Neural progenitor cell (in vitro differentiated cells): ENCODE measurements around the gene DUSP18.

Experiments
- EZH2 ChIP-seq: fragments of 200-600 bp; sonication (generic); IDR thresholded peaks from 2 replicates; pipeline ENCODE4 v1.6.1; 2017; ENCODE audit warnings: antibody characterized with exemption, mild to moderate bottlenecking, moderate library complexity
- EZH2phosphoT487 ChIP-seq: fragments of 200-600 bp; sonication (generic); IDR thresholded peaks from 2 replicates; pipeline ENCODE4 v1.6.1; 2017; ENCODE audit warnings: antibody characterized with exemption
- TF ChIP-seq, protein P1 (sequence below): fragments of 200-600 bp; sonication (generic); IDR thresholded peaks from 2 replicates; pipeline ENCODE4 v1.5.1; 2017; ENCODE audit warnings: antibody characterized with exemption, mild to moderate bottlenecking

GRCh38 chr22:30668386-30668710 lies 673 bp upstream of the DUSP18 start:
- TF ChIP-seq, protein P1, sequence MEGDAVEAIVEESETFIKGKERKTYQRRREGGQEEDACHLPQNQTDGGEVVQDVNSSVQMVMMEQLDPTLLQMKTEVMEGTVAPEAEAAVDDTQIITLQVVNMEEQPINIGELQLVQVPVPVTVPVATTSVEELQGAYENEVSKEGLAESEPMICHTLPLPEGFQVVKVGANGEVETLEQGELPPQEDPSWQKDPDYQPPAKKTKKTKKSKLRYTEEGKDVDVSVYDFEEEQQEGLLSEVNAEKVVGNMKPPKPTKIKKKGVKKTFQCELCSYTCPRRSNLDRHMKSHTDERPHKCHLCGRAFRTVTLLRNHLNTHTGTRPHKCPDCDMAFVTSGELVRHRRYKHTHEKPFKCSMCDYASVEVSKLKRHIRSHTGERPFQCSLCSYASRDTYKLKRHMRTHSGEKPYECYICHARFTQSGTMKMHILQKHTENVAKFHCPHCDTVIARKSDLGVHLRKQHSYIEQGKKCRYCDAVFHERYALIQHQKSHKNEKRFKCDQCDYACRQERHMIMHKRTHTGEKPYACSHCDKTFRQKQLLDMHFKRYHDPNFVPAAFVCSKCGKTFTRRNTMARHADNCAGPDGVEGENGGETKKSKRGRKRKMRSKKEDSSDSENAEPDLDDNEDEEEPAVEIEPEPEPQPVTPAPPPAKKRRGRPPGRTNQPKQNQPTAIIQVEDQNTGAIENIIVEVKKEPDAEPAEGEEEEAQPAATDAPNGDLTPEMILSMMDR, result no peak
- no peak for TF ChIP-seq EZH2
- TF ChIP-seq EZH2phosphoT487, result no peak
